GM12864 (cell line): ENCODE measurements around the gene INSC.

ENCODE experiments used
- DNase-seq: peaks from one replicate; pipeline ENCODE4 v3.0.0-alpha.2; 2011; ENCODE audit warnings: low read depth
- H3K4me3 ChIP-seq: 2 replicates; pipeline ENCODE4 v1.5.1; 2011; ENCODE audit warnings: mild to moderate bottlenecking, low read depth, low read length, control low read depth
- CTCF ChIP-seq: IDR thresholded peaks from 2 replicates; pipeline ENCODE4 v1.5.1; 2011; ENCODE audit warnings: low read depth, mild to moderate bottlenecking, moderate library complexity, low read length, control low read depth, inconsistent platforms; ENCODE audit errors: missing control alignments

The INSC gene

GRCh38 chr11:15192005-15192556 is 77.4 kb downstream of the INSC start:
- TF ChIP-seq CTCF = no peak
- no peak for DNase-seq
- no peak overlapping the region for H3K4me3 ChIP-seq

GRCh38 chr11:15194671-15195415 is 80.1 kb downstream of the INSC start:
- no peak for TF ChIP-seq CTCF
- DNase-seq = no peak
- H3K4me3 ChIP-seq = no peak overlapping the region

- H3K4me3 ChIP-seq = no peak overlapping the region
- DNase-seq = no peak
- TF ChIP-seq CTCF = no peak
Observed at GRCh38 chr11:15195454-15196200, 80.9 kb downstream of the INSC start.

DNA sequence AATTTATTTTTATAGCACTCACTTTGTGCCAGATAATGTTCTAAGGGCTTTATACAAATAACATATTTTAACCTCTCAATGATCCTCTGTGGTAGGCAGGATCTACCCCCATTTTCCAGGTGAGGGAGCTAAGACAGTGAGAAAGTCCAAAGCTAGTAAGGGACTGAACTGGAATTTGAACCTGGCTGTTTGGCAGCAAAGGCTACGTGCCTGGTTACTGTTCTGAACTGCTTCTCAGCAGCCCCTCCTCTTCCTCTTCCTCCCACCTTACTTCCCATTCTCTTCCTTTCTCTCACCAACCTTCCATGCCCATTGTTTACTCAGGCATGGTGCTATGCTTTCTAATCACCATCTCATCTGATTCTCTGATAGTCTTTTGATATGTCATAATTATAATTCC is 82.0 kb downstream of the INSC start:
- H3K4me3 ChIP-seq = no peak overlapping the region
- no peak for DNase-seq
- TF ChIP-seq CTCF = no peak

GRCh38 chr11:15197696-15198095 is 83.0 kb downstream of the INSC start:
- no peak for DNase-seq
- H3K4me3 ChIP-seq = no peak overlapping the region
- no peak for TF ChIP-seq CTCF

DNA sequence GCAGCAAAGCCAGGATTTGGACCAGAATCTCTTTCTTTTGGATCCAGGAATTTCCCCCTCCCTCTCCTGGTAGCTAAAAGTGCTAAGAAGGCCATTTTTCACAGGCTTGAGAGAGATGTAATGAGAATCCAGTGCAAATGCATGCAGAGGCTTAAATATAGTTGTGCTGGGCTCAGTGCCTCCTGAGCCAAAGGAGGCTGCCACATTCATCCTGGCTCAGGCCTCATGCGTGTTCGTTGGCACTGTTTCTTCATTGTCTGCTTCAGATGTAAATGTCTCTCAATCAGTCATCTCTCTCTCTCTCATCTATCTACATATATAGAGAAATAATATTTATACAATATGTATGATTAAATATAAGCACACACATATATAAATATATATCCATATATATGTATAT is 83.6 kb downstream of the INSC start:
- DNase-seq = no peak
- TF ChIP-seq CTCF = no peak
- no peak overlapping the region for H3K4me3 ChIP-seq
